Thoracic aorta (tissue), 2 donors: ENCODE measurements around the gene NEU2. TPM values are rescaled to one million over a fixed set of nuclear protein-coding genes. Genes with fewer than 3 reads are reported as not detected.

ENCODE experiments used
- ATAC-seq: fragments of 150-250 bp; one replicate; pipeline ENCODE4 v1.8.0; 2017; ENCODE audit warnings: low read depth; ENCODE audit not compliant: insufficient number of reproducible peaks, low FRiP score
- DNase-seq: peaks from one replicate; pipeline ENCODE4 v3.0.0-alpha.2; 2020; ENCODE audit warnings: low spot score
- H3K27ac ChIP-seq, 2 donors: fragments of 200-600 bp; sonication (generic); 1 replicate in 1 of 2; 2 replicates in 1 of 2; pipeline ENCODE4 v1.5.1; 2016; ENCODE audit warnings: mild to moderate bottlenecking in 2 of 2, moderate library complexity in 2 of 2
- H3K27me3 ChIP-seq: fragments of 200-600 bp; sonication (generic); replicated peaks from 2 replicates; pipeline ENCODE4 v1.6.0; 2016; ENCODE audit warnings: mild to moderate bottlenecking; ENCODE audit not compliant: insufficient read depth
- H3K36me3 ChIP-seq: fragments of 200-600 bp; sonication (generic); one replicate; pipeline ENCODE4 v1.5.1; 2016
- H3K4me1 ChIP-seq, 2 donors: fragments of 200-600 bp; sonication (generic); 1 replicate in 1 of 2; 2 replicates in 1 of 2; pipeline versions ENCODE4 v1.5.1 to v1.6.0; 2016; ENCODE audit warnings: low read depth in 2 of 2, mild to moderate bottlenecking in 1 of 2; ENCODE audit not compliant: control insufficient read depth in 1 of 2
- H3K4me3 ChIP-seq: fragments of 200-600 bp; sonication (generic); 2 replicates; pipeline ENCODE4 v1.5.1; 2016; ENCODE audit warnings: mild to moderate bottlenecking
- H3K9me3 ChIP-seq: fragments of 200-600 bp; sonication (generic); 2 replicates; pipeline ENCODE4 v1.5.1; 2016
- total RNA-seq, 2 donors: library from RNA; depleted of rRNA; stranded (reverse); fragments of >200 nt; gene quantifications; one replicate each; pipeline versions ENCODE4 v1.1.0 to v1.2.3, GENCODE V29; 2016
- TF ChIP-seq, protein P1 (sequence below): fragments of 200-600 bp; sonication (generic); IDR thresholded peaks from one replicate; pipeline ENCODE4 v1.5.1; 2019; ENCODE audit warnings: antibody characterized with exemption

The NEU2 gene
- total RNA-seq, 2 donors from 2014 or later: not detected

DNA sequence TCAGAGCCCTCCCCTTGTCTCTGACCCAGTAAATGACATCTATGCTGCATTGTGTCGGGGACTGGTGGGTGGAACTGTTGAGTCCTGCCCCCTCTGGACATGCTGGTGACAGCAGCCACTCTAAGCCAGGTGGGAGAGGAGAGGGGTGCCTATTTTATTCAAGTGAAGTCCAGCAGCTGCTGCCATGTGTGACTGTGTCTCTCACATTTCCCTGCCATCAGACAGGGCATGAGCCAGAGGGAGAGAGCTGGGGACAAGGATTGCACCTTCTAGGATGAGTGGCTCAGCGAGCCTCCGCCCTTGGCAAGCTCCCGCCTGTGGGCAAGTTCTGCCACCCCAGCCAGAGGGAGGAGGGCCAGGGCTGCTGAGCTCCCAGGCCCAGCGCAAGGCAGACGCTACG is 33.1 kb upstream of the NEU2 start:
- Histone ChIP-seq H3K4me1 (no peaks in the 10 kb centered on the region), H3K36me3 (no peaks in the 10 kb centered on the region), H3K27me3 (no peaks in the 10 kb centered on the region), H3K4me3 (no peak overlapping the region), H3K27ac (no peak overlapping the region), H3K9me3 (no peaks in the 10 kb centered on the region)
- TF ChIP-seq, protein P1, sequence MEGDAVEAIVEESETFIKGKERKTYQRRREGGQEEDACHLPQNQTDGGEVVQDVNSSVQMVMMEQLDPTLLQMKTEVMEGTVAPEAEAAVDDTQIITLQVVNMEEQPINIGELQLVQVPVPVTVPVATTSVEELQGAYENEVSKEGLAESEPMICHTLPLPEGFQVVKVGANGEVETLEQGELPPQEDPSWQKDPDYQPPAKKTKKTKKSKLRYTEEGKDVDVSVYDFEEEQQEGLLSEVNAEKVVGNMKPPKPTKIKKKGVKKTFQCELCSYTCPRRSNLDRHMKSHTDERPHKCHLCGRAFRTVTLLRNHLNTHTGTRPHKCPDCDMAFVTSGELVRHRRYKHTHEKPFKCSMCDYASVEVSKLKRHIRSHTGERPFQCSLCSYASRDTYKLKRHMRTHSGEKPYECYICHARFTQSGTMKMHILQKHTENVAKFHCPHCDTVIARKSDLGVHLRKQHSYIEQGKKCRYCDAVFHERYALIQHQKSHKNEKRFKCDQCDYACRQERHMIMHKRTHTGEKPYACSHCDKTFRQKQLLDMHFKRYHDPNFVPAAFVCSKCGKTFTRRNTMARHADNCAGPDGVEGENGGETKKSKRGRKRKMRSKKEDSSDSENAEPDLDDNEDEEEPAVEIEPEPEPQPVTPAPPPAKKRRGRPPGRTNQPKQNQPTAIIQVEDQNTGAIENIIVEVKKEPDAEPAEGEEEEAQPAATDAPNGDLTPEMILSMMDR: no peak
- ATAC-seq (no peak), DNase-seq (no peak)

DNA sequence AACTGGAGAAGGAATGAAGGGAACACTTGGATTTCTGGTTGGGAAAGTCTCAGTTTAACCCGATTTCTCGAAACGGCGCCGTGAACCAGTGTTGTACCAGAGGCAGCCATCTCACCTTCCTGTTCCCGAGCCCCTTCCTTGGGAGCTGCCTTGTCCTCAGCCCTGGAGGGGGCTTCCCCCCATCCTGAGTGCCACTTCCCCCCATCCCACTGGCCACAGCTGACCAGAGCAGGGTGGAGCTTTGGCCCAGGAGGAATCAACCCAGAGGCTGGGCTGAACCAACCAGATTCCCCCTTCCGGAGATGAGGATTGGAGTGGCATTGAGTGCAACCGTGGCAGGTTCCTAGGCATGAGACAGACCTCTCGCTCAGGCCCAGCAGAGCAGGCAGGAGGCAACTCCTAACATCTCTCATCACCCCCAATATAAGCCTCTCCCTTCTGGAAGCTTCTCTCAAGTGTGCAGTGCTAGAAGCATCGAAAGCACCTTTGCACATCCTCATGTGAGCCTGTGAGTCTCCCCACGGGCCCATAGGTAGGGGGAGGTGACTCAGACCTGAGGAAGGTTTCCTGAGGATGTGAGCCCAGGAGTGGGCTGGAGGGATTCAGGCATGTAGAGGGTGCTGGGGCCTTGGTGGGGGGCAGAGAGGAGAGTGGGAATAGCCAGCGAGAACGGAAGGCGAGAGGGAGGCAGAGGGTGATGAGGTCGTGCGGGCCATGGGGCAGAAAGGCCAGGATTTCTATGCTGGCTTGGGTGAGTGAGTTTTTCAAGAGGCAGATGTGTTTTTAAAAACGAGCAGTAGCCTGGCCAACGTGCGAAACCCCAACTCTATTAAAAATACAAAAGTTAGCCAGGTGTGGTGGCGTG is 31.4 kb upstream of the NEU2 start:
- no peaks in the 10 kb centered on the region for H3K36me3 ChIP-seq
- H3K4me1 ChIP-seq: no peaks in the 10 kb centered on the region
- TF ChIP-seq, protein P1: no peak
- no peak overlapping the region for H3K27ac ChIP-seq
- no peaks in the 10 kb centered on the region for H3K27me3 ChIP-seq
- no peak overlapping the region for H3K4me3 ChIP-seq
- ATAC-seq: no peak
- no peaks in the 10 kb centered on the region for H3K9me3 ChIP-seq
- no peak for DNase-seq

- no peak for DNase-seq
- no peak overlapping the region for H3K4me3 ChIP-seq
- H3K27ac ChIP-seq: no peak overlapping the region
- H3K9me3 ChIP-seq: no peaks in the 10 kb centered on the region
- H3K4me1 ChIP-seq: peaks cover 0 to 9% of the 10 kb centered on the region in 2 donors
- TF ChIP-seq, protein P1: no peak
- no peak for ATAC-seq
- no peaks in the 10 kb centered on the region for H3K36me3 ChIP-seq
- H3K27me3 ChIP-seq: no peaks in the 10 kb centered on the region
Observed at GRCh38 chr2:233002829-233003657, 29.4 kb upstream of the NEU2 start.

GRCh38 chr2:233003658-233004555 is 28.6 kb upstream of the NEU2 start:
- H3K4me3 ChIP-seq: no peak overlapping the region
- TF ChIP-seq, protein P1: no peak
- H3K9me3 ChIP-seq: no peaks in the 10 kb centered on the region
- ATAC-seq (no peak), DNase-seq (no peak)
- no peaks in the 10 kb centered on the region for H3K27me3 ChIP-seq
- H3K4me1 ChIP-seq: peaks cover 6 to 17% of the 10 kb centered on the region in 2 donors
- no peak overlapping the region for H3K27ac ChIP-seq
- no peaks in the 10 kb centered on the region for H3K36me3 ChIP-seq
